ENCODE data around the gene AP5Z1. TPM values are rescaled to one million over a fixed set of nuclear protein-coding genes. Genes with fewer than 3 reads are reported as not detected.

Gene AP5Z1
- total and polyA plus RNA-seq, 2 donors (not counting 1 experiment from before 2014, with no cell fraction given): 99.7 to 113 TPM

- CTCF ChIA-PET: no interaction called here
- ATAC-seq (ENCODE audit: low read depth): no peak
- TF ChIP-seq EZH2 (IDR thresholded peaks at IDR 0.05; ENCODE audit: borderline replicate concordance, insufficient read depth, low read depth, low read length, poor library complexity, severe bottlenecking) (no peak), CTCF (IDR thresholded peaks at IDR 0.05) (no peak)
- Histone ChIP-seq H3K4me2 (replicated peaks; ENCODE audit: low read depth, low read length, poor library complexity, severe bottlenecking) (no peak overlapping the region), H3K27ac (ENCODE audit: low read length in 2 of 2) (no peak overlapping the region), H3K4me3 (ENCODE audit: control extremely low read depth in 1 of 5, extremely low read depth in 1 of 5, insufficient read depth in 1 of 5, low read depth in 2 of 5, low read length in 4 of 5) (no peak overlapping the region), H3K4me1 (ENCODE audit: control insufficient read depth in 2 of 2, insufficient read depth in 2 of 2, low read length in 2 of 2) (no peaks in the 10 kb centered on the region), H2AFZ (ENCODE audit: insufficient read depth, low read depth, low read length, poor library complexity, severe bottlenecking) (no peak overlapping the region), H3K9ac (ENCODE audit: low read length) (no peak overlapping the region), H4K20me1 (ENCODE audit: control insufficient read depth, insufficient read depth, low read length, poor library complexity, severe bottlenecking) (no peaks in the 10 kb centered on the region), H3K9me3 (ENCODE audit: control extremely low read depth in 1 of 3, control insufficient read depth in 2 of 3, insufficient read depth in 1 of 3, low read length in 2 of 3) (peaks cover 0 to 5% (median 0%) of the 10 kb centered on the region in 3 donors), H3K36me3 (replicated peaks in 1 of 2; ENCODE audit: control extremely low read depth in 1 of 2, control insufficient read depth in 1 of 2, extremely low read depth in 1 of 2, insufficient read depth in 2 of 2, low read length in 1 of 2) (no peaks in the 10 kb centered on the region), H3K79me2 (ENCODE audit: control insufficient read depth, insufficient read depth, low read length) (no peaks in the 10 kb centered on the region), H3K27me3 (replicated peaks in 1 of 4; ENCODE audit: control extremely low read depth in 1 of 4, control insufficient read depth in 3 of 4, insufficient read depth in 4 of 4, low read length in 3 of 4) (no peaks in the 10 kb centered on the region)
- DNase-seq: no peak
- intact Hi-C loops (cut with micrococcal nuclease): loop anchor here (5.0 kb wide), 1 partner anchor 618 kb away; no protein-coding TSS in a partner anchor
- H3K27ac Mint-ChIP-seq: no peak overlapping the region
- no peaks in the 10 kb centered on the region for H3K9me3 Mint-ChIP-seq (ENCODE audit: insufficient read depth)
- H3K4me3 Mint-ChIP-seq: no peak overlapping the region
- POLR2A ChIA-PET: no interaction called here
- no peaks in the 10 kb centered on the region for H3K27me3 Mint-ChIP-seq
- no peaks in the 10 kb centered on the region for H3K4me1 Mint-ChIP-seq
- WGBS (ENCODE audit: insufficient coverage): 98% methylated on average over 58 of the region's 60 CpGs
Observed at GRCh38 chr7:4834601-4835397, 59.4 kb downstream of the AP5Z1 start.

- Histone ChIP-seq H3K4me3 (ENCODE audit: control extremely low read depth in 1 of 5, extremely low read depth in 1 of 5, insufficient read depth in 1 of 5, low read depth in 2 of 5, low read length in 4 of 5) (no peak overlapping the region), H3K36me3 (replicated peaks in 1 of 2; ENCODE audit: control extremely low read depth in 1 of 2, control insufficient read depth in 1 of 2, extremely low read depth in 1 of 2, insufficient read depth in 2 of 2, low read length in 1 of 2) (no peaks in the 10 kb centered on the region), H3K9ac (ENCODE audit: low read length) (no peak overlapping the region), H2AFZ (ENCODE audit: insufficient read depth, low read depth, low read length, poor library complexity, severe bottlenecking) (no peak overlapping the region), H3K9me3 (ENCODE audit: control extremely low read depth in 1 of 3, control insufficient read depth in 2 of 3, insufficient read depth in 1 of 3, low read length in 2 of 3) (no peaks in the 10 kb centered on the region), H3K4me2 (replicated peaks; ENCODE audit: low read depth, low read length, poor library complexity, severe bottlenecking) (no peak overlapping the region), H3K79me2 (ENCODE audit: control insufficient read depth, insufficient read depth, low read length) (no peaks in the 10 kb centered on the region), H3K4me1 (ENCODE audit: control insufficient read depth in 2 of 2, insufficient read depth in 2 of 2, low read length in 2 of 2) (no peaks in the 10 kb centered on the region), H3K27ac (ENCODE audit: low read length in 2 of 2) (no peak overlapping the region), H4K20me1 (ENCODE audit: control insufficient read depth, insufficient read depth, low read length, poor library complexity, severe bottlenecking) (no peaks in the 10 kb centered on the region), H3K27me3 (replicated peaks in 1 of 4; ENCODE audit: control extremely low read depth in 1 of 4, control insufficient read depth in 3 of 4, insufficient read depth in 4 of 4, low read length in 3 of 4) (no peaks in the 10 kb centered on the region)
- Mint-ChIP-seq H3K4me3 (no peak overlapping the region), H3K27ac (no peak overlapping the region), H3K27me3 (no peaks in the 10 kb centered on the region), H3K9me3 (ENCODE audit: insufficient read depth) (no peaks in the 10 kb centered on the region), H3K4me1 (no peaks in the 10 kb centered on the region)
- CTCF ChIA-PET: no interaction called here
- intact Hi-C loops (cut with micrococcal nuclease): no loop called here
- TF ChIP-seq CTCF (IDR thresholded peaks at IDR 0.05) (no peak), EZH2 (IDR thresholded peaks at IDR 0.05; ENCODE audit: borderline replicate concordance, insufficient read depth, low read depth, low read length, poor library complexity, severe bottlenecking) (no peak)
- WGBS (ENCODE audit: insufficient coverage): 90% methylated on average over 26 of the region's 28 CpGs
- no peak for ATAC-seq (ENCODE audit: low read depth)
- no peak for DNase-seq
- POLR2A ChIA-PET: no interaction called here
Observed at GRCh38 chr7:4835398-4836205, 60.2 kb downstream of the AP5Z1 start.

All from B cell (primary cell).